ENCODE results near the gene LPIN1. TPM values are rescaled to one million over a fixed set of nuclear protein-coding genes. Genes with fewer than 3 reads are reported as not detected.

The LPIN1 gene
- total RNA-seq, 3 donors from 2014 or later: 78.6 to 106 (median 82.6) TPM

GRCh38 chr2:11715987-11716652 lies 30.3 kb upstream of the LPIN1 start:
- TF ChIP-seq POLR2AphosphoS5 (IDR thresholded peaks at IDR 0.05): no peak
- no peak for TF ChIP-seq CTCF (IDR thresholded peaks at IDR 0.05)
- no peak for TF ChIP-seq POLR2A (IDR thresholded peaks at IDR 0.05)
- Histone ChIP-seq H3K4me1 (peaks cover 0 to 7% of the 10 kb centered on the region in 2 donors), H3K36me3 (no peaks in the 10 kb centered on the region), H3K27ac (peak overlapping the region; percentile 27 to 54), H3K4me3 (no peak overlapping the region), H3K9me3 (no peaks in the 10 kb centered on the region), H3K27me3 (no peaks in the 10 kb centered on the region)
- intact Hi-C loops (cut with DNase I; ENCODE audit: low total_unique reads): no loop called here
- no peak for DNase-seq (ENCODE audit: low spot score in 2 of 2)

- Histone ChIP-seq H3K27me3 (no peaks in the 10 kb centered on the region), H3K4me1 (peaks cover 0 to 2% of the 10 kb centered on the region in 2 donors), H3K9me3 (no peaks in the 10 kb centered on the region), H3K36me3 (no peaks in the 10 kb centered on the region), H3K27ac (peak overlapping the region; percentile 46 to 54), H3K4me3 (no peak overlapping the region)
- intact Hi-C loops (cut with DNase I; ENCODE audit: low total_unique reads): no loop called here
- TF ChIP-seq POLR2AphosphoS5 (IDR thresholded peaks at IDR 0.05) (peak in 2 of 3 donors; percentile 32 to 56), POLR2A (IDR thresholded peaks at IDR 0.05) (no peak)
- DNase-seq (ENCODE audit: low spot score in 2 of 2): no peak
Observed at GRCh38 chr2:11716689-11717321, 29.6 kb upstream of the LPIN1 start.

GRCh38 chr2:11717623-11718022 lies 28.8 kb upstream of the LPIN1 start:
- TF ChIP-seq CTCF (IDR thresholded peaks at IDR 0.05) (no peak), POLR2A (IDR thresholded peaks at IDR 0.05) (no peak), POLR2AphosphoS5 (IDR thresholded peaks at IDR 0.05) (no peak)
- no peaks in the 10 kb centered on the region for H3K9me3 ChIP-seq
- H3K4me1 ChIP-seq: no peaks in the 10 kb centered on the region
- H3K27ac ChIP-seq: no peak overlapping the region
- no peaks in the 10 kb centered on the region for H3K27me3 ChIP-seq
- no peak for DNase-seq (ENCODE audit: low spot score in 2 of 2)
- no peak overlapping the region for H3K4me3 ChIP-seq
- intact Hi-C loops (cut with DNase I; ENCODE audit: low total_unique reads): no loop called here
- H3K36me3 ChIP-seq: no peaks in the 10 kb centered on the region

GRCh38 chr2:11718606-11719005 lies 27.8 kb upstream of the LPIN1 start:
- TF ChIP-seq POLR2AphosphoS5 (IDR thresholded peaks at IDR 0.05) (no peak), POLR2A (IDR thresholded peaks at IDR 0.05) (no peak), CTCF (IDR thresholded peaks at IDR 0.05) (no peak)

GRCh38 chr2:11719230-11719977 lies 27.0 kb upstream of the LPIN1 start:
- no peak for DNase-seq (ENCODE audit: low spot score in 2 of 2)
- intact Hi-C loops (cut with DNase I; ENCODE audit: low total_unique reads): no loop called here
- no peaks in the 10 kb centered on the region for H3K27me3 ChIP-seq
- no peaks in the 10 kb centered on the region for H3K36me3 ChIP-seq
- TF ChIP-seq POLR2A (IDR thresholded peaks at IDR 0.05) (no peak), CTCF (IDR thresholded peaks at IDR 0.05) (no peak), POLR2AphosphoS5 (IDR thresholded peaks at IDR 0.05) (no peak)
- H3K4me1 ChIP-seq: no peaks in the 10 kb centered on the region
- H3K27ac ChIP-seq: no peak overlapping the region
- H3K9me3 ChIP-seq: no peaks in the 10 kb centered on the region
- H3K4me3 ChIP-seq: no peak overlapping the region

More at GRCh38 chr2:11718606-11719005, 27.8 kb upstream of the LPIN1 start:
- H3K4me3 ChIP-seq: no peak overlapping the region
- intact Hi-C loops (cut with DNase I; ENCODE audit: low total_unique reads): no loop called here
- no peaks in the 10 kb centered on the region for H3K36me3 ChIP-seq
- H3K27ac ChIP-seq: no peak overlapping the region
- no peak for DNase-seq (ENCODE audit: low spot score in 2 of 2)
- H3K4me1 ChIP-seq: no peaks in the 10 kb centered on the region
- no peaks in the 10 kb centered on the region for H3K9me3 ChIP-seq
- no peaks in the 10 kb centered on the region for H3K27me3 ChIP-seq

Measured in breast epithelium (tissue), 4 donors.